H1 (cell line): Measurements from ENCODE around the gene BCL2L11. TPM values are rescaled to one million over a fixed set of nuclear protein-coding genes. Genes with fewer than 3 reads are reported as not detected.

Experiments
- BACH1 ChIP-seq: IDR thresholded peaks from 2 replicates; pipeline ENCODE4 v1.6.1; 2012; ENCODE audit warnings: low read length, improper control_type of control experiment
- CBX5 ChIP-seq: fragments of 300-800, 300-1000 bp; sonication (generic); IDR thresholded peaks from 2 replicates; pipeline ENCODE4 v1.7.1; 2016; ENCODE audit warnings: antibody characterized with exemption, low read length, low read depth
- HDAC6 ChIP-seq: IDR thresholded peaks from one replicate; pipeline ENCODE4 v1.7.1; 2012; ENCODE audit warnings: low read depth, mild to moderate bottlenecking, inconsistent platforms, low read length, moderate library complexity
- NRF1 ChIP-seq: IDR thresholded peaks from 2 replicates; pipeline ENCODE4 v1.6.1; 2011; ENCODE audit warnings: mild to moderate bottlenecking, low read depth, low read length, improper control_type of control experiment
- PHF8 ChIP-seq: fragments of 200-600 bp; sonication (generic); conservative IDR thresholded peaks from 2 replicates; pipeline ENCODE4 v1.7.1; 2012; ENCODE audit warnings: low read depth, mild to moderate bottlenecking, inconsistent platforms, low read length, moderate library complexity
- POLR2AphosphoS5 ChIP-seq: IDR thresholded peaks from 2 replicates; pipeline ENCODE4 v1.6.1; 2011; ENCODE audit warnings: low read depth, low read length
- SP2 ChIP-seq: IDR thresholded peaks from 2 replicates; pipeline ENCODE4 v1.6.1; 2012; ENCODE audit warnings: mild to moderate bottlenecking, low read length, inconsistent platforms
- SRF ChIP-seq: IDR thresholded peaks from 2 replicates; pipeline ENCODE4 v1.6.1; 2011; ENCODE audit warnings: mild to moderate bottlenecking, low read depth, low read length, moderate library complexity
- TAF7 ChIP-seq: optimal IDR thresholded peaks from 2 replicates; pipeline ENCODE3; 2011; ENCODE audit warnings: low read depth, mild to moderate bottlenecking, inconsistent platforms, low read length, moderate library complexity, borderline replicate concordance
- ZNF274 ChIP-seq: IDR thresholded peaks from 2 replicates; pipeline ENCODE4 v1.7.0; 2012; ENCODE audit warnings: low read length, borderline replicate concordance; ENCODE audit errors: extremely low read depth
- polyA plus RNA-seq, 7 experiments: library from polyadenylated mRNA; depleted of rRNA in 3 of 7; stranded (reverse) in 5 of 7; unstranded in 2 of 7; fragments of >200 nt in 5 of 7; fragments of 200-250 nt in 2 of 7; gene quantifications; 1 replicate in 5 of 7; 2 replicates in 1 of 7; 4 replicates in 1 of 7; pipeline versions ENCODE4 v1.2.1 to v1.2.3, GENCODE V29; 2011 to 2013; ENCODE audit warnings: missing spikeins in 2 of 7, mixed read lengths in 2 of 7
- total RNA-seq: library from RNA; stranded (reverse); fragmentation: NEBNext Ultra II Directional; extraction: Animal tissue kit (Norgen Biotek cat#: 25700); gene quantifications from 2 replicates; pipeline ENCODE4 v1.2.1, GENCODE V29; 2021
- TF ChIP-seq, protein P1 (sequence below): fragments of 300-600 bp; sonication (generic); IDR thresholded peaks from 2 replicates; pipeline ENCODE4 v1.7.1; 2012; ENCODE audit warnings: low read length, moderate library complexity, mild to moderate bottlenecking, inconsistent platforms; ENCODE audit not compliant: insufficient replicate concordance
- TF ChIP-seq, protein P2 (sequence below): IDR thresholded peaks from 2 replicates; pipeline ENCODE4 v1.6.1; 2012; ENCODE audit warnings: inconsistent platforms

The BCL2L11 gene
- total and polyA plus RNA-seq, 2 of the 8 experiments (the other 6 are each of a cell fraction or from before 2014, with no cell fraction given): 7.5 to 22.9 TPM

DNA sequence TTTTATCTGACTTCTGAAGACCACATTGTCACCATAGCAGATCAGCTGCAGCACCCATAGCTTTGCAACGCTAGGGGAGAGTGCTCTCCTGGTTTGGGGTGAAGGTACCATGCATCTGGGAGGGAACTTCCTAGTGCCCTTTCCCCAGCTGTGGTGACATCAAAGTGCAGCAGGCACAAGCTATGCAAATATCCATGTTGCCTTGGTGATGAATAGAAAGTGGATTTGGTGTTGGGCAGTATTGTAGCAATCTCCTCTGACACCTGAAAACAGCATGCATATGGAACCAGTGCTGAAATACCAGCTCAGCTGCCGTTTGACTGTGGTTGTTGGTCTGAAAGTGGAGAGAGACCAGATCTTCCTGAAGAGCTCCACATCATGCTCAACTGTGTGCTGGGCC is 37.1 kb downstream of the BCL2L11 start (continued):
- TF ChIP-seq, protein P1, sequence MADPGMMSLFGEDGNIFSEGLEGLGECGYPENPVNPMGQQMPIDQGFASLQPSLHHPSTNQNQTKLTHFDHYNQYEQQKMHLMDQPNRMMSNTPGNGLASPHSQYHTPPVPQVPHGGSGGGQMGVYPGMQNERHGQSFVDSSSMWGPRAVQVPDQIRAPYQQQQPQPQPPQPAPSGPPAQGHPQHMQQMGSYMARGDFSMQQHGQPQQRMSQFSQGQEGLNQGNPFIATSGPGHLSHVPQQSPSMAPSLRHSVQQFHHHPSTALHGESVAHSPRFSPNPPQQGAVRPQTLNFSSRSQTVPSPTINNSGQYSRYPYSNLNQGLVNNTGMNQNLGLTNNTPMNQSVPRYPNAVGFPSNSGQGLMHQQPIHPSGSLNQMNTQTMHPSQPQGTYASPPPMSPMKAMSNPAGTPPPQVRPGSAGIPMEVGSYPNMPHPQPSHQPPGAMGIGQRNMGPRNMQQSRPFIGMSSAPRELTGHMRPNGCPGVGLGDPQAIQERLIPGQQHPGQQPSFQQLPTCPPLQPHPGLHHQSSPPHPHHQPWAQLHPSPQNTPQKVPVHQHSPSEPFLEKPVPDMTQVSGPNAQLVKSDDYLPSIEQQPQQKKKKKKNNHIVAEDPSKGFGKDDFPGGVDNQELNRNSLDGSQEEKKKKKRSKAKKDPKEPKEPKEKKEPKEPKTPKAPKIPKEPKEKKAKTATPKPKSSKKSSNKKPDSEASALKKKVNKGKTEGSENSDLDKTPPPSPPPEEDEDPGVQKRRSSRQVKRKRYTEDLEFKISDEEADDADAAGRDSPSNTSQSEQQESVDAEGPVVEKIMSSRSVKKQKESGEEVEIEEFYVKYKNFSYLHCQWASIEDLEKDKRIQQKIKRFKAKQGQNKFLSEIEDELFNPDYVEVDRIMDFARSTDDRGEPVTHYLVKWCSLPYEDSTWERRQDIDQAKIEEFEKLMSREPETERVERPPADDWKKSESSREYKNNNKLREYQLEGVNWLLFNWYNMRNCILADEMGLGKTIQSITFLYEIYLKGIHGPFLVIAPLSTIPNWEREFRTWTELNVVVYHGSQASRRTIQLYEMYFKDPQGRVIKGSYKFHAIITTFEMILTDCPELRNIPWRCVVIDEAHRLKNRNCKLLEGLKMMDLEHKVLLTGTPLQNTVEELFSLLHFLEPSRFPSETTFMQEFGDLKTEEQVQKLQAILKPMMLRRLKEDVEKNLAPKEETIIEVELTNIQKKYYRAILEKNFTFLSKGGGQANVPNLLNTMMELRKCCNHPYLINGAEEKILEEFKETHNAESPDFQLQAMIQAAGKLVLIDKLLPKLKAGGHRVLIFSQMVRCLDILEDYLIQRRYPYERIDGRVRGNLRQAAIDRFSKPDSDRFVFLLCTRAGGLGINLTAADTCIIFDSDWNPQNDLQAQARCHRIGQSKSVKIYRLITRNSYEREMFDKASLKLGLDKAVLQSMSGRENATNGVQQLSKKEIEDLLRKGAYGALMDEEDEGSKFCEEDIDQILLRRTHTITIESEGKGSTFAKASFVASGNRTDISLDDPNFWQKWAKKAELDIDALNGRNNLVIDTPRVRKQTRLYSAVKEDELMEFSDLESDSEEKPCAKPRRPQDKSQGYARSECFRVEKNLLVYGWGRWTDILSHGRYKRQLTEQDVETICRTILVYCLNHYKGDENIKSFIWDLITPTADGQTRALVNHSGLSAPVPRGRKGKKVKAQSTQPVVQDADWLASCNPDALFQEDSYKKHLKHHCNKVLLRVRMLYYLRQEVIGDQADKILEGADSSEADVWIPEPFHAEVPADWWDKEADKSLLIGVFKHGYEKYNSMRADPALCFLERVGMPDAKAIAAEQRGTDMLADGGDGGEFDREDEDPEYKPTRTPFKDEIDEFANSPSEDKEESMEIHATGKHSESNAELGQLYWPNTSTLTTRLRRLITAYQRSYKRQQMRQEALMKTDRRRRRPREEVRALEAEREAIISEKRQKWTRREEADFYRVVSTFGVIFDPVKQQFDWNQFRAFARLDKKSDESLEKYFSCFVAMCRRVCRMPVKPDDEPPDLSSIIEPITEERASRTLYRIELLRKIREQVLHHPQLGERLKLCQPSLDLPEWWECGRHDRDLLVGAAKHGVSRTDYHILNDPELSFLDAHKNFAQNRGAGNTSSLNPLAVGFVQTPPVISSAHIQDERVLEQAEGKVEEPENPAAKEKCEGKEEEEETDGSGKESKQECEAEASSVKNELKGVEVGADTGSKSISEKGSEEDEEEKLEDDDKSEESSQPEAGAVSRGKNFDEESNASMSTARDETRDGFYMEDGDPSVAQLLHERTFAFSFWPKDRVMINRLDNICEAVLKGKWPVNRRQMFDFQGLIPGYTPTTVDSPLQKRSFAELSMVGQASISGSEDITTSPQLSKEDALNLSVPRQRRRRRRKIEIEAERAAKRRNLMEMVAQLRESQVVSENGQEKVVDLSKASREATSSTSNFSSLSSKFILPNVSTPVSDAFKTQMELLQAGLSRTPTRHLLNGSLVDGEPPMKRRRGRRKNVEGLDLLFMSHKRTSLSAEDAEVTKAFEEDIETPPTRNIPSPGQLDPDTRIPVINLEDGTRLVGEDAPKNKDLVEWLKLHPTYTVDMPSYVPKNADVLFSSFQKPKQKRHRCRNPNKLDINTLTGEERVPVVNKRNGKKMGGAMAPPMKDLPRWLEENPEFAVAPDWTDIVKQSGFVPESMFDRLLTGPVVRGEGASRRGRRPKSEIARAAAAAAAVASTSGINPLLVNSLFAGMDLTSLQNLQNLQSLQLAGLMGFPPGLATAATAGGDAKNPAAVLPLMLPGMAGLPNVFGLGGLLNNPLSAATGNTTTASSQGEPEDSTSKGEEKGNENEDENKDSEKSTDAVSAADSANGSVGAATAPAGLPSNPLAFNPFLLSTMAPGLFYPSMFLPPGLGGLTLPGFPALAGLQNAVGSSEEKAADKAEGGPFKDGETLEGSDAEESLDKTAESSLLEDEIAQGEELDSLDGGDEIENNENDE: no peak
- TF ChIP-seq ZNF274: no peak
- no peak for TF ChIP-seq CBX5
- TF ChIP-seq SRF: no peak
- TF ChIP-seq POLR2AphosphoS5: no peak
- TF ChIP-seq HDAC6: no peak
- TF ChIP-seq, protein P2, sequence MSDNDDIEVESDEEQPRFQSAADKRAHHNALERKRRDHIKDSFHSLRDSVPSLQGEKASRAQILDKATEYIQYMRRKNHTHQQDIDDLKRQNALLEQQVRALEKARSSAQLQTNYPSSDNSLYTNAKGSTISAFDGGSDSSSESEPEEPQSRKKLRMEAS: no peak
- no peak for TF ChIP-seq TAF7
- TF ChIP-seq NRF1: no peak
- no peak for TF ChIP-seq SP2
- TF ChIP-seq PHF8: no peak
- TF ChIP-seq BACH1: no peak
